HepG2 (cell line): ENCODE measurements around the gene MT1F. TPM values are rescaled to one million over a fixed set of nuclear protein-coding genes. Genes with fewer than 3 reads are reported as not detected.

Experiments
- BCL3 ChIP-seq: sonication (generic); formaldehyde crosslinking; IDR thresholded peaks from 2 replicates; pipeline ENCODE4 v1.5.1; 2020; ENCODE audit warnings: mild to moderate bottlenecking, missing genetic modification reagents, moderate library complexity
- KDM2A ChIP-seq: sonication (generic); formaldehyde crosslinking; IDR thresholded peaks from 2 replicates; pipeline ENCODE4 v1.4.0; 2020; ENCODE audit warnings: low read depth, missing genetic modification reagents, borderline replicate concordance
- KLF15 ChIP-seq: sonication (generic); formaldehyde crosslinking; IDR thresholded peaks from 2 replicates; pipeline ENCODE4 v1.8.1; 2023; ENCODE audit warnings: borderline replicate concordance, mild to moderate bottlenecking, inconsistent platforms, missing genetic modification reagents, mixed read lengths
- MAZ ChIP-seq, 2 experiments: sonication (generic) in 1 of 2; formaldehyde crosslinking in 1 of 2; IDR thresholded peaks; 2 replicates each; pipeline versions ENCODE4 v1.5.0 to v1.6.1; 2012 to 2020; ENCODE audit warnings: low read depth in 2 of 2, mild to moderate bottlenecking in 2 of 2, borderline replicate concordance in 1 of 2, improper control_type of control experiment in 1 of 2, low read length in 1 of 2, missing genetic modification reagents in 1 of 2, moderate library complexity in 1 of 2
- RNF219 ChIP-seq: sonication (generic); formaldehyde crosslinking; IDR thresholded peaks from 2 replicates; pipeline ENCODE4 v1.5.0; 2020; ENCODE audit warnings: mild to moderate bottlenecking, missing genetic modification reagents
- SNAPC5 ChIP-seq: sonication (generic); formaldehyde crosslinking; IDR thresholded peaks from 2 replicates; pipeline ENCODE4 v1.8.1; 2023; ENCODE audit warnings: mild to moderate bottlenecking, missing genetic modification reagents, borderline replicate concordance
- SUZ12 ChIP-seq: fragments of 150-350 bp; IDR thresholded peaks from 2 replicates; pipeline ENCODE4 v1.6.1; 2014; ENCODE audit warnings: low read depth, low read length
- TBP ChIP-seq: sonication (generic); formaldehyde crosslinking; IDR thresholded peaks from 2 replicates; pipeline ENCODE4 v1.5.0; 2020; ENCODE audit warnings: missing genetic modification reagents
- ZFP90 ChIP-seq: sonication (generic); formaldehyde crosslinking; IDR thresholded peaks from 2 replicates; pipeline ENCODE4 v1.8.0; 2022; ENCODE audit warnings: missing genetic modification reagents, mild to moderate bottlenecking, inconsistent platforms, borderline replicate concordance
- ZFX ChIP-seq: sonication (generic); formaldehyde crosslinking; IDR thresholded peaks from 2 replicates; pipeline ENCODE4 v1.4.0; 2020; ENCODE audit warnings: mild to moderate bottlenecking, low read depth, missing genetic modification reagents, moderate library complexity
- ZKSCAN8 ChIP-seq: IDR thresholded peaks from 2 replicates; pipeline ENCODE4 v1.6.1; 2016; ENCODE audit warnings: borderline replicate concordance, missing genetic modification reagents, missing compliant biosample characterization
- ZNF574 ChIP-seq: sonication (generic); formaldehyde crosslinking; IDR thresholded peaks from 2 replicates; pipeline ENCODE4 v1.4.0; 2020; ENCODE audit warnings: missing genetic modification reagents
- ZNF878 ChIP-seq: sonication (generic); formaldehyde crosslinking; IDR thresholded peaks from 2 replicates; pipeline ENCODE4 v1.8.1; 2023; ENCODE audit warnings: mild to moderate bottlenecking, missing genetic modification reagents, moderate library complexity
- ZSCAN12 ChIP-seq: sonication (generic); formaldehyde crosslinking; IDR thresholded peaks from 2 replicates; pipeline ENCODE4 v1.9.0; 2021; ENCODE audit warnings: mild to moderate bottlenecking, missing genetic modification reagents
- ZZZ3 ChIP-seq: sonication (generic); formaldehyde crosslinking; IDR thresholded peaks from 2 replicates; pipeline ENCODE4 v1.4.0; 2020; ENCODE audit warnings: missing genetic modification reagents, mild to moderate bottlenecking, borderline replicate concordance
- polyA plus RNA-seq, 8 experiments: library from polyadenylated mRNA; depleted of rRNA in 3 of 8; stranded (reverse) in 7 of 8; unstranded in 1 of 8; fragments of >200 nt; fragmentation: Illumina TruSeq in 4 of 8; extraction: Trizol in 4 of 8; gene quantifications; 2 replicates each; pipeline versions ENCODE4 v1.2.1 to v1.2.3, GENCODE V29; 2011 to 2016; ENCODE audit warnings: low read depth in 4 of 8, missing spikeins in 1 of 8, mixed read lengths in 1 of 8; ENCODE audit not compliant: insufficient read depth in 1 of 8
- total RNA-seq, 5 experiments: library from RNA; depleted of rRNA; stranded (reverse); fragments of >200 nt; fragmentation: Illumina TruSeq; extraction: Trizol; gene quantifications; 2 replicates each; pipeline ENCODE4 v1.2.3, GENCODE V29; 2016; ENCODE audit warnings: low read depth in 1 of 5
- TF ChIP-seq, protein P1 (sequence below): sonication (generic); formaldehyde crosslinking; IDR thresholded peaks from 2 replicates; pipeline ENCODE4 v1.4.0; 2020; ENCODE audit warnings: missing genetic modification reagents, mild to moderate bottlenecking, borderline replicate concordance
- TF ChIP-seq, protein P2 (sequence below): sonication (generic); formaldehyde crosslinking; IDR thresholded peaks from 2 replicates; pipeline ENCODE4 v1.4.0; 2020; ENCODE audit warnings: missing genetic modification reagents, mild to moderate bottlenecking, borderline replicate concordance

MT1F gene
- total and polyA plus RNA-seq, 2 of the 13 experiments (the other 11 are each of a cell fraction or from before 2014, with no cell fraction given), result 1.9 to 169 TPM

- TF ChIP-seq BCL3 (CRISPR knock-in tag) (no peak), RNF219 (CRISPR knock-in tag) (no peak), ZNF574 (CRISPR knock-in tag) (0 out of 2 replicates have a peak, but pooled peaks have one; percentile 41), SUZ12 (no peak), KDM2A (CRISPR knock-in tag) (peak; percentile 47; the same call in 1 of the 2 replicates), KLF15 (no peak), ZNF878 (CRISPR knock-in tag) (no peak), ZFP90 (CRISPR knock-in tag) (peak; percentile 46; the same call in 1 of the 2 replicates), MAZ (IDR thresholded peaks at IDR 0.05; ENCODE audit: borderline replicate concordance, low read depth, low read length) (0 out of 2 replicates have a peak, but pooled peaks have one; percentile 33), MAZ (CRISPR knock-in tag; IDR thresholded peaks at IDR 0.05; ENCODE audit: low read depth) (no peak), TBP (no peak), ZSCAN12 (CRISPR knock-in tag) (no peak), ZFX (0 out of 2 replicates have a peak, but pooled peaks have one; percentile 17), ZZZ3 (no peak), ZKSCAN8 (no peak), SNAPC5 (CRISPR knock-in tag) (no peak)
- TF ChIP-seq, protein P1, sequence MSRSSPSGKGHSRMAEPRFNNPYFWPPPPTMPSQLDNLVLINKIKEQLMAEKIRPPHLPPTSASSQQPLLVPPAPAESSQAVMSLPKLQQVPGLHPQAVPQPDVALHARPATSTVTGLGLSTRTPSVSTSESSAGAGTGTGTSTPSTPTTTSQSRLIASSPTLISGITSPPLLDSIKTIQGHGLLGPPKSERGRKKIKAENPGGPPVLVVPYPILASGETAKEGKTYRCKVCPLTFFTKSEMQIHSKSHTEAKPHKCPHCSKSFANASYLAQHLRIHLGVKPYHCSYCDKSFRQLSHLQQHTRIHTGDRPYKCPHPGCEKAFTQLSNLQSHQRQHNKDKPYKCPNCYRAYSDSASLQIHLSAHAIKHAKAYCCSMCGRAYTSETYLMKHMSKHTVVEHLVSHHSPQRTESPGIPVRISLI (CRISPR knock-in tag), result peak; percentile 24; the same call in 1 of the 2 replicates
- TF ChIP-seq, protein P2, sequence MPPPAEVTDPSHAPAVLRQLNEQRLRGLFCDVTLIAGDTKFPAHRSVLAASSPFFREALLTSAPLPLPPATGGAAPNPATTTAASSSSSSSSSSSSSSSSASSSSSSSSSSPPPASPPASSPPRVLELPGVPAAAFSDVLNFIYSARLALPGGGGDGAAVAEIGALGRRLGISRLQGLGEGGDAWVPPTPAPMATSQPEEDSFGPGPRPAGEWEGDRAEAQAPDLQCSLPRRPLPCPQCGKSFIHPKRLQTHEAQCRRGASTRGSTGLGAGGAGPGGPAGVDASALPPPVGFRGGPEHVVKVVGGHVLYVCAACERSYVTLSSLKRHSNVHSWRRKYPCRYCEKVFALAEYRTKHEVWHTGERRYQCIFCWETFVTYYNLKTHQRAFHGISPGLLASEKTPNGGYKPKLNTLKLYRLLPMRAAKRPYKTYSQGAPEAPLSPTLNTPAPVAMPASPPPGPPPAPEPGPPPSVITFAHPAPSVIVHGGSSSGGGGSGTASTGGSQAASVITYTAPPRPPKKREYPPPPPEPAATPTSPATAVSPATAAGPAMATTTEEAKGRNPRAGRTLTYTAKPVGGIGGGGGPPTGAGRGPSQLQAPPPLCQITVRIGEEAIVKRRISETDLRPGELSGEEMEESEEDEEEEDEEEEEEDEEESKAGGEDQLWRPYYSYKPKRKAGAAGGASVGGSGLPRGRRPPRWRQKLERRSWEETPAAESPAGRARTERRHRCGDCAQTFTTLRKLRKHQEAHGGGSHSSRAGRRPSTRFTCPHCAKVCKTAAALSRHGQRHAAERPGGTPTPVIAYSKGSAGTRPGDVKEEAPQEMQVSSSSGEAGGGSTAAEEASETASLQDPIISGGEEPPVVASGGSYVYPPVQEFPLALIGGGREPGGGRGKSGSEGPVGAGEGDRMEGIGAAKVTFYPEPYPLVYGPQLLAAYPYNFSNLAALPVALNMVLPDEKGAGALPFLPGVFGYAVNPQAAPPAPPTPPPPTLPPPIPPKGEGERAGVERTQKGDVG (CRISPR knock-in tag), result no peak
Measured at GRCh38 chr16:56673921-56674320, 16.2 kb downstream of the MT1F start (continued).
